ENCODE measurements around the gene VHLL. TPM values are rescaled to one million over a fixed set of nuclear protein-coding genes. Genes with fewer than 3 reads are reported as not detected.
A peak's percentile ranks its signal among the peaks of the same experiment; 100 is the strongest.

VHLL gene
- total and polyA plus RNA-seq, 2 of the 13 experiments (the other 11 are each of a cell fraction or from before 2014, with no cell fraction given), result 0.24 TPM; not detected in 1

- TF ChIP-seq ZNF589 (CRISPR knock-in tag; conservative IDR thresholded peaks at IDR 0.05) (no peak; the same call in 1 of the 2 replicates), ATF2 (CRISPR knock-in tag; IDR thresholded peaks at IDR 0.05) (peak; percentile 73; the same call in 1 of the 2 replicates), ATF7 (IDR thresholded peaks at IDR 0.05) (no peak), ATF7 (CRISPR knock-in tag; IDR thresholded peaks at IDR 0.05) (no peak), ZFY (CRISPR knock-in tag; IDR thresholded peaks at IDR 0.05) (peak; percentile 79), TBX2 (CRISPR knock-in tag; IDR thresholded peaks at IDR 0.05; ENCODE audit: borderline replicate concordance) (peak; percentile 84), ZNF256 (CRISPR knock-in tag; conservative IDR thresholded peaks at IDR 0.05) (no peak), YEATS4 (CRISPR knock-in tag; IDR thresholded peaks at IDR 0.05; ENCODE audit: borderline replicate concordance) (peak; percentile 84; the same call in 1 of the 2 replicates), ZSCAN30 (CRISPR knock-in tag; IDR thresholded peaks at IDR 0.05) (no peak), E2F2 (CRISPR knock-in tag; IDR thresholded peaks at IDR 0.05; ENCODE audit: borderline replicate concordance) (no peak), GLMP (CRISPR knock-in tag; IDR thresholded peaks at IDR 0.05; ENCODE audit: borderline replicate concordance) (no peak), ZSCAN22 (CRISPR knock-in tag; IDR thresholded peaks at IDR 0.05) (peak; percentile 32; the same call in 1 of the 2 replicates), NCOA5 (CRISPR knock-in tag; IDR thresholded peaks at IDR 0.05) (no peak), HNF4A (CRISPR knock-in tag; IDR thresholded peaks at IDR 0.05) (peak; percentile 65), ZNF687 (CRISPR knock-in tag; IDR thresholded peaks at IDR 0.05) (peak; percentile 91), STAG1 (CRISPR knock-in tag; IDR thresholded peaks at IDR 0.05) (no peak), POLR2A (IDR thresholded peaks at IDR 0.05; ENCODE audit: insufficient read depth in 1 of 2, low read depth in 2 of 2, low read length in 2 of 2) (peak; percentile 90 to 91), NR0B2 (CRISPR knock-in tag; IDR thresholded peaks at IDR 0.05) (no peak), ZNF550 (CRISPR knock-in tag; IDR thresholded peaks at IDR 0.05; ENCODE audit: borderline replicate concordance) (no peak), RFX1 (IDR thresholded peaks at IDR 0.05) (no peak), MAFK (conservative IDR thresholded peaks at IDR 0.05 in 1 of 2, IDR thresholded peaks at IDR 0.05 in 1 of 2; ENCODE audit: low read length in 2 of 2) (no peak)
Observed at GRCh38 chr1:156282479-156283222, 16.5 kb downstream of the VHLL start, which contains the start of gene SMG5 (continued).
